ENCODE measurements around the gene TLR2. TPM values are rescaled to one million over a fixed set of nuclear protein-coding genes. Genes with fewer than 3 reads are reported as not detected.

The TLR2 gene
- total RNA-seq, 1 experiment from 2014 or later: 0.90 TPM

DNA sequence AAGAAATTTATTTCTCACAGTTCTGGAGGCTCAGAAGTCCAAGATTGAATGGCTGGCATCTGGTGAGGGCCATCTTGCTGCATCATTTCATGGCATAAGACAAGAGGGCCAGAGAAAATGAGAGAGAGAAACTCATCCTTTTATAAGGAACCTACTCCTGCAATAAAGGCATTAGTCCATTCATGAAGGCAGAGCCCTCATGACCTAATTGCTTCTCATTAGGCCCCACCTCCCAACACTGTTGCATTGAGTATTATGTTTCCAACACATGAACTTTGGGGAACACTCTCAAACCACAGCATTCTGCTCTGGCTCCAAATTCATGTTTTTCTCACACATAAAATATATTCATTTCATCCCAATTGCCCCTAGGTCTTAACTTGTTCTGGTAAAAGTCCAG, 61.6 kb downstream of the TLR2 start:
- H3K4ac ChIP-seq (ENCODE audit: low read depth, low read length): no peak overlapping the region
- H3K23ac ChIP-seq (ENCODE audit: insufficient read length, low read depth, low read length): no peak overlapping the region
- TF ChIP-seq, protein P1, sequence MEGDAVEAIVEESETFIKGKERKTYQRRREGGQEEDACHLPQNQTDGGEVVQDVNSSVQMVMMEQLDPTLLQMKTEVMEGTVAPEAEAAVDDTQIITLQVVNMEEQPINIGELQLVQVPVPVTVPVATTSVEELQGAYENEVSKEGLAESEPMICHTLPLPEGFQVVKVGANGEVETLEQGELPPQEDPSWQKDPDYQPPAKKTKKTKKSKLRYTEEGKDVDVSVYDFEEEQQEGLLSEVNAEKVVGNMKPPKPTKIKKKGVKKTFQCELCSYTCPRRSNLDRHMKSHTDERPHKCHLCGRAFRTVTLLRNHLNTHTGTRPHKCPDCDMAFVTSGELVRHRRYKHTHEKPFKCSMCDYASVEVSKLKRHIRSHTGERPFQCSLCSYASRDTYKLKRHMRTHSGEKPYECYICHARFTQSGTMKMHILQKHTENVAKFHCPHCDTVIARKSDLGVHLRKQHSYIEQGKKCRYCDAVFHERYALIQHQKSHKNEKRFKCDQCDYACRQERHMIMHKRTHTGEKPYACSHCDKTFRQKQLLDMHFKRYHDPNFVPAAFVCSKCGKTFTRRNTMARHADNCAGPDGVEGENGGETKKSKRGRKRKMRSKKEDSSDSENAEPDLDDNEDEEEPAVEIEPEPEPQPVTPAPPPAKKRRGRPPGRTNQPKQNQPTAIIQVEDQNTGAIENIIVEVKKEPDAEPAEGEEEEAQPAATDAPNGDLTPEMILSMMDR (conservative IDR thresholded peaks at IDR 0.05): no peak
- H3T11ph ChIP-seq (ENCODE audit: low read length): no peak overlapping the region
- no peak overlapping the region for H4K91ac ChIP-seq (ENCODE audit: insufficient read length, low read depth, low read length)
- H4K8ac ChIP-seq (replicated peaks; ENCODE audit: insufficient read length, low read depth, low read length): no peak overlapping the region
- H3K27me3 Mint-ChIP-seq (ENCODE audit: low read depth): no peaks in the 10 kb centered on the region
- no peak overlapping the region for H3K18ac ChIP-seq (ENCODE audit: insufficient read length, low read depth, low read length)
- peaks cover 8 to 18% (median 14%) of the 10 kb centered on the region in 3 experiments; a peak in 6 of 7 replicates for H3K36me3 Mint-ChIP-seq (ENCODE audit: insufficient read depth in 1 of 3, low read depth in 3 of 3)
- H3K9me3 Mint-ChIP-seq: peaks cover 2 to 8% of the 10 kb centered on the region in 2 experiments; a peak in 3 of 5 replicates
- H3K79me1 ChIP-seq (ENCODE audit: insufficient read depth, low read depth, low read length, poor library complexity, severe bottlenecking): no peaks in the 10 kb centered on the region
- no peak overlapping the region for H2AFZ ChIP-seq (ENCODE audit: low read length)
- peaks cover 2 to 5% of the 10 kb centered on the region in 2 experiments; a peak in 1 of 4 replicates for H3K4me1 Mint-ChIP-seq
- H2BK15ac ChIP-seq (ENCODE audit: low read depth, low read length): no peak overlapping the region
- no peaks in the 10 kb centered on the region for H3K9me3 ChIP-seq (ENCODE audit: control insufficient read depth, low read depth, low read length)
- no peaks in the 10 kb centered on the region for H3K79me2 ChIP-seq (ENCODE audit: insufficient read depth, low read length)
- H3K4me2 ChIP-seq (ENCODE audit: insufficient read depth, insufficient read length, low read length): no peak overlapping the region
- no peak overlapping the region for H3K27ac ChIP-seq (ENCODE audit: insufficient read length, low read depth, low read length)
- no peak overlapping the region for H2BK20ac ChIP-seq (ENCODE audit: low read depth, low read length, poor library complexity, severe bottlenecking)
- H3K9ac ChIP-seq (ENCODE audit: extremely low read depth, insufficient read length, low read length): no peak overlapping the region
- no peak overlapping the region for H3K56ac ChIP-seq (ENCODE audit: insufficient read length, low read depth, low read length)
- no peaks in the 10 kb centered on the region for H3K27me3 ChIP-seq (ENCODE audit: insufficient read depth, low read length)
- no peak overlapping the region for H3K14ac ChIP-seq (ENCODE audit: insufficient read depth, low read length)
- no peak overlapping the region for H2BK120ac ChIP-seq (ENCODE audit: low read depth, low read length, poor library complexity, severe bottlenecking)
- no peaks in the 10 kb centered on the region for H4K20me1 ChIP-seq (ENCODE audit: control insufficient read depth, insufficient read depth, insufficient read length)
- no peak for DNase-seq
- H3K4me1 ChIP-seq (ENCODE audit: insufficient read depth, low read length): no peaks in the 10 kb centered on the region
- H3K4me3 Mint-ChIP-seq: no peak overlapping the region
- no peak overlapping the region for H2BK5ac ChIP-seq (ENCODE audit: insufficient read length, low read length)
- no peak overlapping the region for H2AK5ac ChIP-seq (ENCODE audit: insufficient read length, low read length)
- H3K27ac Mint-ChIP-seq: no peak overlapping the region
- no peaks in the 10 kb centered on the region for H3K23me2 ChIP-seq (ENCODE audit: insufficient read length, low read depth, low read length, poor library complexity, severe bottlenecking)
- H4K5ac ChIP-seq (ENCODE audit: insufficient read length, low read depth, low read length): no peak overlapping the region
- no peak overlapping the region for H2BK12ac ChIP-seq (ENCODE audit: insufficient read length, low read depth, low read length)
